Measurements from ENCODE around the gene DDX17. TPM values are rescaled to one million over a fixed set of nuclear protein-coding genes. Genes with fewer than 3 reads are reported as not detected.
A peak's percentile ranks its signal among the peaks of the same experiment; 100 is the strongest.

DDX17 gene
- total and polyA plus RNA-seq, 2 of the 4 experiments (the other 2 are of a cell fraction) = 240 to 371 TPM

- no peak overlapping the region for H3K18ac ChIP-seq (ENCODE audit: low read depth, low read length)
- H3K79me1 ChIP-seq (ENCODE audit: low read depth in 1 of 2, low read length in 2 of 2) = peaks cover 0 to 11% of the 10 kb centered on the region in 2 experiments; a peak in 2 of 4 replicates
- no peak overlapping the region for H3K27ac ChIP-seq (ENCODE audit: insufficient read depth, low read length)
- no peak overlapping the region for H2BK15ac ChIP-seq (ENCODE audit: low read depth, low read length)
- H3K23ac ChIP-seq (ENCODE audit: low read depth, low read length) = no peak overlapping the region
- in situ Hi-C loops (cut with MboI; ENCODE audit: low sequenced_read_pairs) (no loop called here), intact Hi-C loops (cut with micrococcal nuclease) (no loop called here), dilution Hi-C loops (cut with HindIII; ENCODE audit: low sequenced_read_pairs, unreplicated experiment) (no loop called here)
- ATAC-seq (ENCODE audit: low read depth) (no peak), DNase-seq (no peak)
- H2AK5ac ChIP-seq (ENCODE audit: low read depth, low read length) = no peak overlapping the region
- peak overlapping the region; percentile 18 for H2AFZ ChIP-seq (replicated peaks; ENCODE audit: low read length, poor library complexity)
- peaks cover 8% of the 10 kb centered on the region for H3K9me1 ChIP-seq (ENCODE audit: insufficient read depth, low read length)
- H3K9ac ChIP-seq (ENCODE audit: low read depth, low read length) = no peak overlapping the region
- no TSS peak for BruUV-seq (replicated peaks)
- peaks cover 5% of the 10 kb centered on the region for H3K4me1 ChIP-seq (ENCODE audit: control insufficient read depth, insufficient read depth, low read length)
- no peak overlapping the region for H2BK120ac ChIP-seq (ENCODE audit: low read depth, low read length)
- no peak overlapping the region for H2BK5ac ChIP-seq (ENCODE audit: low read depth, low read length, poor library complexity, severe bottlenecking)
- ChIA-PET CTCF (no interaction called here), POLR2A (ENCODE audit: unreplicated experiment) (no interaction called here)
- no peak overlapping the region for H4K8ac ChIP-seq (ENCODE audit: low read depth in 2 of 2, low read length in 2 of 2)
- TF ChIP-seq RFX5 (IDR thresholded peaks at IDR 0.05; ENCODE audit: low read depth, low read length) = no peak
- no peak for TF ChIP-seq SMC3 (IDR thresholded peaks at IDR 0.05; ENCODE audit: low read depth, low read length)
- no peak for TF ChIP-seq MAZ (IDR thresholded peaks at IDR 0.05; ENCODE audit: borderline replicate concordance, low read depth, low read length)
- TF ChIP-seq FOS (IDR thresholded peaks at IDR 0.05; ENCODE audit: low read depth, low read length) = no peak
- no peak for TF ChIP-seq CEBPB (IDR thresholded peaks at IDR 0.05; ENCODE audit: low read depth, low read length)
- no peak for TF ChIP-seq NFE2L2 (IDR thresholded peaks at IDR 0.05; ENCODE audit: low read depth, low read length)
- 68% methylated on average over 4 of the region's 28 CpGs; no CpG with 5 or more reads in 1 of the 2 experiments for WGBS, 2 experiments (ENCODE audit: extremely low coverage in 2 of 2, insufficient read length in 1 of 2)
- no peak overlapping the region for H2BK20ac ChIP-seq (ENCODE audit: low read depth, low read length)
- no peak overlapping the region for H4K5ac ChIP-seq (ENCODE audit: low read depth, low read length)
- H3K9me3 ChIP-seq (ENCODE audit: control insufficient read depth, insufficient read depth, low read length) = no peaks in the 10 kb centered on the region
- H3K27me3 ChIP-seq (ENCODE audit: control insufficient read depth, insufficient read depth, low read length) = peaks cover 36% of the 10 kb centered on the region
- H3K36me3 ChIP-seq (ENCODE audit: control insufficient read depth, insufficient read depth, low read length) = no peaks in the 10 kb centered on the region
- no peak overlapping the region for H3K14ac ChIP-seq (replicated peaks; ENCODE audit: low read depth, low read length)
- H4K91ac ChIP-seq (ENCODE audit: insufficient read depth, low read depth, low read length) = no peak overlapping the region
- H3K4me2 ChIP-seq (ENCODE audit: low read depth, low read length) = no peak overlapping the region
- H3K4me3 ChIP-seq (ENCODE audit: insufficient read depth, low read depth, low read length) = no peak overlapping the region
- no peak overlapping the region for H3K4ac ChIP-seq (ENCODE audit: low read depth, low read length)
- peaks cover 5% of the 10 kb centered on the region for H4K20me1 ChIP-seq (ENCODE audit: insufficient read depth, low read length)
- H3K56ac ChIP-seq (ENCODE audit: extremely low read depth, insufficient read depth, low read length) = no peak overlapping the region
- H2AK9ac ChIP-seq (replicated peaks; ENCODE audit: low read depth, low read length, poor library complexity) = no peak overlapping the region
These were observed 42.9 kb downstream of the DDX17 start for GRCh38 chr22:38462960-38463784.
